Kidney (tissue), 14 donors: ENCODE results near the gene DHRS3. TPM values are rescaled to one million over a fixed set of nuclear protein-coding genes. Genes with fewer than 3 reads are reported as not detected.

Experiments
- DNase-seq, 5 donors: peaks; one replicate each; pipeline ENCODE4 v3.0.0-alpha.2; 2013 to 2020
- FAIRE-seq: peaks from 2 replicates; lab custom pipeline; 2012; peaks lifted over from hg19 to GRCh38; lab: Jason Lieb, UNC
- H3K27ac ChIP-seq, 2 donors: one replicate each; pipeline ENCODE4 v1.7.0; 2013; ENCODE audit warnings: low read depth in 2 of 2, low read length in 2 of 2, inconsistent platforms in 1 of 2
- H3K27me3 ChIP-seq: one replicate; pipeline ENCODE4 v1.7.1; 2013; ENCODE audit warnings: low read length, inconsistent platforms; ENCODE audit not compliant: control insufficient read depth, insufficient read depth
- H3K36me3 ChIP-seq, 3 donors: one replicate each; pipeline versions ENCODE4 v1.7.0 to v1.7.1; 2013; ENCODE audit warnings: low read length in 3 of 3, control low read depth in 1 of 3, inconsistent platforms in 1 of 3; ENCODE audit not compliant: insufficient read depth in 3 of 3, control insufficient read depth in 2 of 3
- H3K4me1 ChIP-seq, 3 donors: one replicate each; pipeline versions ENCODE4 v1.7.0 to v1.7.1; 2013; ENCODE audit warnings: low read length in 3 of 3, inconsistent platforms in 1 of 3, low read depth in 1 of 3; ENCODE audit not compliant: control insufficient read depth in 2 of 3, insufficient read depth in 2 of 3
- H3K4me3 ChIP-seq, 3 donors: one replicate each; pipeline versions ENCODE4 v1.7.0 to v1.8.1; 2013; ENCODE audit warnings: low read length in 3 of 3, control low read depth in 1 of 3, inconsistent platforms in 1 of 3
- H3K9ac ChIP-seq, 3 donors: one replicate each; pipeline versions ENCODE4 v1.7.0 to v1.7.1; 2013; ENCODE audit warnings: low read length in 3 of 3, control low read depth in 1 of 3, inconsistent platforms in 1 of 3
- H3K9me3 ChIP-seq, 3 donors: one replicate each; pipeline versions ENCODE4 v1.7.0 to v1.7.1; 2013; ENCODE audit warnings: low read length in 3 of 3, control low read depth in 1 of 3, inconsistent platforms in 1 of 3; ENCODE audit not compliant: control insufficient read depth in 2 of 3, insufficient read depth in 1 of 3
- intact Hi-C: fragments of 100-400 bp; cut with DNase I; formaldehyde crosslinking; loops from one replicate; pipeline ENCODE4 v1.11.1; 2022
- polyA plus RNA-seq: library from polyadenylated mRNA; stranded (reverse); fragments of 350-450 nt; fragmentation: Illumina TruSeq; extraction: RNeasy Lipid Tissue Mini Kit (QIAGEN cat#74804); gene quantifications from one replicate; pipeline ENCODE4 v1.2.3, GENCODE V29; 2014; ENCODE audit warnings: low read depth, low replicate concordance; ENCODE audit not compliant: insufficient read depth
- total RNA-seq: library from RNA; stranded (reverse); fragmentation: NEBNext Ultra II Directional; extraction: Animal tissue kit (Norgen Biotek cat#: 25700); gene quantifications from one replicate; pipeline ENCODE4 v1.2.1, GENCODE V29; 2021
- TF ChIP-seq, protein P1 (sequence below): IDR thresholded peaks from 3 replicates; pipeline ENCODE4 v1.5.1; 2012; ENCODE audit warnings: mild to moderate bottlenecking, moderate library complexity, borderline replicate concordance; ENCODE audit not compliant: insufficient read depth; ENCODE audit errors: extremely low read depth
- donor health status: control.
- donor health status: control.
- donor health status: control.
- donor health status: control.
- donor health status: control.
- donor health status: DM: yes; HTN: yes; CAD: no.
- donor health status: Normal renal cell carcinoma (clear cell type).

Gene DHRS3
- total and polyA plus RNA-seq, 2 donors from 2014 or later = 44.8 to 97.1 TPM

DNA sequence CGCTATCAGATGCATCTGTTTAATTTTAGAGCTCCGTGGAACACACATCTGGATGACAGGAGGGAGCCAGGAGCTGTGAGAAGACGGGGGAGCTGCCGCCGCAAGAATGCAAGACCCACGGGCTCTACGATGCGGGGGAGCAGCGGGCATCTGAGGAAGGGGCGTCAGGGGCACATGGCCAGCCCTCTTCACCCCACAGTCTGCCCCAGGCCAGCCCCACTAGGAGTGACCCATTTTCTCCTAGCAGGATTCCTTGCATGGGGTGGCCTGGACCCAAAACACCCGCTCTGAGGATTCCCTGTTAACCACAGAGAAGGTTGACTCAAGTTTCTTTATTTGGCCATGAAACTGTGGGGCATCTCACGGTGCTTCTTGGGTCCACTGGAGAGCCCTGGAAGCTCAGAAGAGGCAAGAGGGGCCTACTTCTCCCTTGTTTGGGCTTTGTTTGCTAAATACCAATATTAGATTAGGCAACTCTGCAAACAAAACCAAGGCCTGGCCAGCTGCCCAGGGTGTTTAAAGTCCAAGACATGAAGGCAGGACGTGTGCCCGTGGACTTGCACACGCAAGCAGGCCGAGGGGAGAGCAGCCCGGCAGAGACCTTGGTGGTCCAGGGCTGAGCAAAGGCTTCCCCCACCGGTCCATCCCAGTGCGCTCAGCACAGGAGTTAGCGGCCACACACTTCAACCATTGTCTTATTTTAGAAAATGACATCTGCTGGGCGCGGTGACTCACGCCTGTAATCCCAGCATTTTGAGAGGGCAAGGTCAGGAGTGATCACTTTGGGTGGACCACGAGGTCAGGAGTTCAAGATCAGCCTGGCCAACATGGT, 89.8 kb downstream of the DHRS3 start:
- Histone ChIP-seq H3K9me3 (no peaks in the 10 kb centered on the region), H3K27ac (peak overlapping the region; percentile 75 to 76), H3K36me3 (no peaks in the 10 kb centered on the region), H3K27me3 (no peaks in the 10 kb centered on the region), H3K9ac (peak overlapping the region in 1 of 3 donors; percentile 10), H3K4me3 (no peak overlapping the region), H3K4me1 (peaks cover 0 to 18% (median 11%) of the 10 kb centered on the region in 3 donors)
- peak in 1 of 5 donors; percentile 90 for DNase-seq
- FAIRE-seq = no peak
- intact Hi-C loops = no loop called here
- TF ChIP-seq, protein P1, sequence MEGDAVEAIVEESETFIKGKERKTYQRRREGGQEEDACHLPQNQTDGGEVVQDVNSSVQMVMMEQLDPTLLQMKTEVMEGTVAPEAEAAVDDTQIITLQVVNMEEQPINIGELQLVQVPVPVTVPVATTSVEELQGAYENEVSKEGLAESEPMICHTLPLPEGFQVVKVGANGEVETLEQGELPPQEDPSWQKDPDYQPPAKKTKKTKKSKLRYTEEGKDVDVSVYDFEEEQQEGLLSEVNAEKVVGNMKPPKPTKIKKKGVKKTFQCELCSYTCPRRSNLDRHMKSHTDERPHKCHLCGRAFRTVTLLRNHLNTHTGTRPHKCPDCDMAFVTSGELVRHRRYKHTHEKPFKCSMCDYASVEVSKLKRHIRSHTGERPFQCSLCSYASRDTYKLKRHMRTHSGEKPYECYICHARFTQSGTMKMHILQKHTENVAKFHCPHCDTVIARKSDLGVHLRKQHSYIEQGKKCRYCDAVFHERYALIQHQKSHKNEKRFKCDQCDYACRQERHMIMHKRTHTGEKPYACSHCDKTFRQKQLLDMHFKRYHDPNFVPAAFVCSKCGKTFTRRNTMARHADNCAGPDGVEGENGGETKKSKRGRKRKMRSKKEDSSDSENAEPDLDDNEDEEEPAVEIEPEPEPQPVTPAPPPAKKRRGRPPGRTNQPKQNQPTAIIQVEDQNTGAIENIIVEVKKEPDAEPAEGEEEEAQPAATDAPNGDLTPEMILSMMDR = no peak

DNA sequence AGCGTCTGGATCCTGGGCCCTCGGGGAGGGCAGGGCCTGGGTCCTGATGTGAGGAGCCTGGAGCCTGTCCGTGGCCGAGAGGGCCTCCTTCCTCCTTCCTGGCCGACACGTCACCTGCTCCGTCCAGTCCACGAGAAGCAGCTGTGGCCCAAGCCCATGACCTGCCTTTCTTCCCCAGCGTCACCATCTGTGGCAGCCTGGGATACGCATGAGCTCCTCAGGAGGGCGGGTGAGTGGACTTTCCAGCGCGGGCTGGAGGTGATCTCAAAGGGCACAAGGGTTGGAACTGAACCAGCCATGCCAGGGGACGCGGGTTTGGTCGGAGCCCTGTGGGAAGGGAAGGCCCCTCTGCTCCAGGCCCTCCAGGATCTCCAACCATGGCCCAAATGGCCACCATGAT, 90.4 kb downstream of the DHRS3 start:
- TF ChIP-seq, protein P1 = no peak
- DNase-seq (no peak), FAIRE-seq (no peak)
- Histone ChIP-seq H3K9me3 (no peaks in the 10 kb centered on the region), H3K9ac (no peak overlapping the region), H3K27me3 (no peaks in the 10 kb centered on the region), H3K27ac (peak overlapping the region; percentile 75 to 76), H3K4me3 (no peak overlapping the region), H3K36me3 (no peaks in the 10 kb centered on the region), H3K4me1 (peaks cover 0 to 18% (median 11%) of the 10 kb centered on the region in 3 donors)
- intact Hi-C loops = no loop called here

DNA sequence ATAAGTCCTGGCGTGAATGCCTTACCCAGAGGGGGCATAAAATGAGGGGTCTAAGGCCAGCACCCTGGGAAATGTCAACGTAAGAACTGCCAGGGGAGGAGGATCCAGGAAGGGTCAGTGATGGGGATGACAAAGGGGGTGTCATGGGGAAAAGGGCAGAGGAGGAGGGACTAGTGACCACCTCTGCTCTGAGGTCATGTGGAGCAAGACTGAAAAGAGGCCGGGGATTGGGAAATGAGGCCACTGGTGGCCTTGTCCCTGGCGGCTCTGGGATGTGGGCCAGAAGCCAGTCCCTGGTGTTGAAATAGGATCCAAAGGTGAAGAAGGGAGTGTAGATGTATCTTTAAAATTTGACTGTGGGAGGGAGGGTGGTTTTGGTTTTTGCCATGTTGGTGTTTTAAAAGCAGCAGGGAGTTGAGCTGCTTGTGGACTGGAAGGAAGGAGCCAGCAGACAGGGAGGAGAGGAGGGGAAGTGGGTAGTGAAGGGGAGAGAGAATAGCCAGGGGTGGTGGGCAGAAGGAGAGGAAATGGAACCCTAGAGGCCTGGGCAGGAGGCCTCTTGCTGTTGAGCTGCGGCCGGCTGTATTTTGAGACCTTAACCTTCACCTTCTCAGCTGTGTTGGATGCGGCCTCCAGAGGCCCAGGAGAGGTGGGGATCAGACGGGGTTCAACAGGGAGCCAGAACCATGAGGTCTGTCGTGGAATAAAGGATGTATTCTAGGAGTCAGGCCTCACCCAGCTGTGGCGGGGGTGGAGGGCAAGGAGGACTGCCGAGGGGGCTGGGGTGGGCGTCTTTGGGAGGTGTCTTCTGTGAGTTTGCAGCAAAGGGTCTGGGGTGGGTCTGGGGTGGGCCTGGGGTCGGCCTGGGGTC, 92.5 kb downstream of the DHRS3 start:
- no peak for FAIRE-seq

More for the DNA sequence above, 92.5 kb downstream of the DHRS3 start:
- peaks cover 0 to 18% (median 11%) of the 10 kb centered on the region in 3 donors for H3K4me1 ChIP-seq
- intact Hi-C loops = no loop called here
- TF ChIP-seq, protein P1 = no peak
- no peaks in the 10 kb centered on the region for H3K36me3 ChIP-seq
- H3K9me3 ChIP-seq = no peaks in the 10 kb centered on the region
- H3K9ac ChIP-seq = no peak overlapping the region
- H3K27ac ChIP-seq = peak overlapping the region; percentile 22 to 30
- no peak overlapping the region for H3K4me3 ChIP-seq
- no peaks in the 10 kb centered on the region for H3K27me3 ChIP-seq
- peak in 1 of 5 donors; percentile 87 for DNase-seq
